ENCODE results near the gene PLEKHA4. TPM values are rescaled to one million over a fixed set of nuclear protein-coding genes. Genes with fewer than 3 reads are reported as not detected.

PLEKHA4 gene
- total and polyA plus RNA-seq, 9 of the 15 experiments (the other 6 are each of a cell fraction or from before 2014, with no cell fraction given): 0.07 to 30.8 (median 11.4) TPM

DNA sequence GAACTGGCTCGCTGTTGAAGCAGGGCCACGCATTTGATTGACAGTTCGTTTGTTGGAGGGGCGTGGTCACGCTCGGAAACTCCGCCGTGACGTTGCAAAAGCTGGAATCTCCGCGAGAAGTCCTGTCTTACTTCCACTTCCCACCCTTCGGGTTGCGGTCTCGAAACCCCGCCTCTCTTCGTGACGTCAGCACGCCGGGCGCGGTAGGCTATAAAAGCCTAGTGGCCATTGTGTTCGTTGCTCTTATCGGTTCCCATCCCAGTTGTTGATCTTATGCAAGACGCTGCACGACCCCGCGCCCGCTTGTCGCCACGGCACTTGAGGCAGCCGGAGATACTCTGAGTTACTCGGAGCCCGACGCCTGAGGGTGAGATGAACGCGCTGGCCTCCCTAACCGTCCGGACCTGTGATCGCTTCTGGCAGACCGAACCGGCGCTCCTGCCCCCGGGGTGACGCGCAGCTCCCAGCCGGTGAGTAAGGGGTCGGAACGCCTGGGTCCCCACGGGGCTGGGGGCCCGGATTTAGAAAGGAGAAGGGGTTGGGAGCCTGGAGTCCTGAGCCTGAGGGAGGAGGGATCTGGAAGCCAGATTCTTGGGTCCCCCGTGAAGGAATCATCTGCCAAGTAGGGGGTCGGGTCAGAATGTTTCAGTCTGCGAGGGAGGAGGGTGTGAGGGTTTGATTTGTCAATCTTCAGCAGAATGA lies 3.9 kb upstream of the PLEKHA4 start, which contains the start of gene PPP1R15A (continued):
- peak; percentile 72 for TF ChIP-seq E2F1 (CRISPR knock-in tag; IDR thresholded peaks at IDR 0.05)
- TF ChIP-seq RCOR1 (IDR thresholded peaks at IDR 0.05; ENCODE audit: borderline replicate concordance in 1 of 2, low read depth in 2 of 2, low read length in 2 of 2): peak in 1 of 2 experiments; percentile 41; a peak in 1 of 4 replicates
- TF ChIP-seq CTBP1 (IDR thresholded peaks at IDR 0.05; ENCODE audit: borderline replicate concordance): peak; percentile 68; the same call in 1 of the 2 replicates
- TF ChIP-seq POLR3A (IDR thresholded peaks at IDR 0.05; ENCODE audit: borderline replicate concordance, extremely low read depth, insufficient read depth, insufficient read length): no peak
- TF ChIP-seq BRD4 (IDR thresholded peaks at IDR 0.05): peak; percentile 92
- TF ChIP-seq TCF3 (CRISPR knock-in tag; IDR thresholded peaks at IDR 0.05): peak; percentile 68
- TF ChIP-seq JUN (IDR thresholded peaks at IDR 0.05; ENCODE audit: borderline replicate concordance, low read depth, low read length): peak; percentile 56; the same call in 1 of the 2 replicates
- TF ChIP-seq JUN (CRISPR knock-in tag; IDR thresholded peaks at IDR 0.05; ENCODE audit: borderline replicate concordance): peak; percentile 74
- TF ChIP-seq RBM22 (IDR thresholded peaks at IDR 0.05; ENCODE audit: low read depth, low read length, poor library complexity, severe bottlenecking): peak; percentile 97
- peak; percentile 76 to 81; a peak in 3 of 4 replicates for TF ChIP-seq MAZ (CRISPR knock-in tag; conservative IDR thresholded peaks at IDR 0.05 in 1 of 2, IDR thresholded peaks at IDR 0.05 in 1 of 2)
- TF ChIP-seq RNF2 (IDR thresholded peaks at IDR 0.05): peak; percentile 80; the same call in 1 of the 2 replicates
- peak; percentile 59 for TF ChIP-seq SETDB1 (IDR thresholded peaks at IDR 0.05; ENCODE audit: low read length)
- TF ChIP-seq, protein P1, sequence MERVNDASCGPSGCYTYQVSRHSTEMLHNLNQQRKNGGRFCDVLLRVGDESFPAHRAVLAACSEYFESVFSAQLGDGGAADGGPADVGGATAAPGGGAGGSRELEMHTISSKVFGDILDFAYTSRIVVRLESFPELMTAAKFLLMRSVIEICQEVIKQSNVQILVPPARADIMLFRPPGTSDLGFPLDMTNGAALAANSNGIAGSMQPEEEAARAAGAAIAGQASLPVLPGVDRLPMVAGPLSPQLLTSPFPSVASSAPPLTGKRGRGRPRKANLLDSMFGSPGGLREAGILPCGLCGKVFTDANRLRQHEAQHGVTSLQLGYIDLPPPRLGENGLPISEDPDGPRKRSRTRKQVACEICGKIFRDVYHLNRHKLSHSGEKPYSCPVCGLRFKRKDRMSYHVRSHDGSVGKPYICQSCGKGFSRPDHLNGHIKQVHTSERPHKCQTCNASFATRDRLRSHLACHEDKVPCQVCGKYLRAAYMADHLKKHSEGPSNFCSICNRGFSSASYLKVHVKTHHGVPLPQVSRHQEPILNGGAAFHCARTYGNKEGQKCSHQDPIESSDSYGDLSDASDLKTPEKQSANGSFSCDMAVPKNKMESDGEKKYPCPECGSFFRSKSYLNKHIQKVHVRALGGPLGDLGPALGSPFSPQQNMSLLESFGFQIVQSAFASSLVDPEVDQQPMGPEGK (CRISPR knock-in tag; IDR thresholded peaks at IDR 0.05; ENCODE audit: borderline replicate concordance): 0 out of 2 replicates have a peak, but pooled peaks have one; percentile 7
- TF ChIP-seq HMGXB4 (CRISPR knock-in tag; IDR thresholded peaks at IDR 0.05): 0 out of 2 replicates have a peak, but pooled peaks have one; percentile 50
- TF ChIP-seq ZNF316 (IDR thresholded peaks at IDR 0.05): peak; percentile 95
- TF ChIP-seq TCF15 (CRISPR knock-in tag; IDR thresholded peaks at IDR 0.05): no peak
- TF ChIP-seq TRIM28 (IDR thresholded peaks at IDR 0.05): 0 out of 2 replicates have a peak, but pooled peaks have one; percentile 26
- no peak for TF ChIP-seq SMARCB1 (IDR thresholded peaks at IDR 0.05; ENCODE audit: insufficient read length, low read depth)
- peak; percentile 94 for TF ChIP-seq TAF1 (IDR thresholded peaks at IDR 0.05; ENCODE audit: control insufficient read depth, extremely low read depth, insufficient read depth, low read length, severe bottlenecking)
- TF ChIP-seq CREBBP (IDR thresholded peaks at IDR 0.05; ENCODE audit: low read depth, low read length): no peak
- no peak for TF ChIP-seq PHTF2 (CRISPR knock-in tag; IDR thresholded peaks at IDR 0.05)
- no peak for TF ChIP-seq RBM39 (optimal IDR thresholded peaks at IDR 0.05; ENCODE audit: low read depth, low read length)
- peak; percentile 77; the same call in 1 of the 2 replicates for TF ChIP-seq TAF7 (tag; IDR thresholded peaks at IDR 0.05)
